Stimulated activated CD4-positive, alpha-beta T cell treated with anti-CD3 and anti-CD28 coated beads, TNF-alpha, amount 100 ng/mL, for 48 hours (primary cell): ENCODE measurements around the gene PHETA1.
A peak's percentile ranks its signal among the peaks of the same experiment; 100 is the strongest.

Experiments used
- DNase-seq, 3 donors: peaks; one replicate each; pipeline ENCODE4 v3.0.0-alpha.2; 2020; ENCODE audit warnings: low read depth in 3 of 3

PHETA1 gene

DNA sequence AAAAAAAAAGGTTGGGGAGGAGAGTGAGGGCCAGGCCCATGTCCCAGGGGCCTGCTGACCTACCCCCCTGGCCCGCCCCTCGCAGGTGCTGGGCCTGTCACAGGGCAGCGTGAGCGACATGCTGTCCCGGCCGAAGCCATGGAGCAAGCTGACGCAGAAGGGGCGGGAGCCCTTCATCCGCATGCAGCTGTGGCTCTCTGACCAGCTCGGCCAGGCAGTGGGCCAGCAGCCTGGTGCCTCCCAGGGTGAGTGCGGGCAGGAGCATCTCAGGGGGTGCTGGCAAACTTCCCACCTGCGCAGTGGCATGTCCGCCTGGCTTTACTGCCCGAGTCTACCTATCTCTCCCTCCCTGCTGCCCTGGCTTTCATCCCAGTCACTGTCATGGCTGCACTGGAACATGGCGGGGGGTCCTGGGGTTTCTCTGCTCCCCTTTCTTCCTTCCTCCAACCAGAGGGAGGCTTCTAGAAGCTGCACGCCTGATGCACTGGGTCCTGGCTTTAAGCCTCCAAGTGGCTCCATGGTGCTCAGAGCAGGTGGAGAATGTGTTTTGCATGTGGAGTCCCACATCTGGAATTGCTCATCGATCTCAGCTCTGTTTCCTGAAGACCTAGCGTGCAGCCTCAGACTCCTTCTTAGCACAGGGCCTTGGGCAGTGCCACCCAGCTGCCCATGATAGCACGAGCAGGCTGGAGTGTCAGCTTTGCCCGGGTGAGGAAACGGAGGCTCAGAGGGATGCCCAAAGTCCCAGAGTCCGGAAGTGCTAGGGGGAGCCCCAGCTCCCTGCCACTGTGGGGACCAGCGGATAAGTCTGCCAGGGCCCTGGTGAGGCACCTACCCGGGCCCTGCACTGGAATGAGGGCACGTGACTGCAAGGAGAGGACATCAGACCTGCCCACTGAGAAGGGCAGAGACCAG is 46.3 kb downstream of the PHETA1 start:
- no peak for DNase-seq

DNA sequence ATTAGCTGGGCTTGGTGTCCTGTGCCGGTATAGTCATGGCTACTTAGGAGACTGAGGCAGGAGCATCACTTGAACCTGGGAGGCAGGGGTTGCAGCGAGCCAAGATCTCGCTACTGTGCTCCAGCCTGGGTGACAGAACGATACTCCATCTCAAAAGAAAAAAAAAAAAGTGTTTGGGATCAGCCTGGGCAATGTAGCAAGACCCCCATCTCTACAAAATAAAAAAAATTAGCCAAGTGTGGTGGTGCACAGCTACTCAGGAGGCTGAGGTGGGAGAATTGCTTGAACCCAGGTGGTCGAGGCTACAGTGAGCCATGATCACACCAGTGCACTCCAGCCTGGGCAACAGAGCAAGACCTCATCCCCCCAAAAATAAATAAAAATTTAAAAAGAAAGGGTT is 47.6 kb downstream of the PHETA1 start:
- DNase-seq, result no peak

- DNase-seq, result no peak
These were observed 48.4 kb downstream of the PHETA1 start for GRCh38 chr12:111320258-111321050.

GRCh38 chr12:111319600-111320257 is 49.2 kb downstream of the PHETA1 start:
- no peak for DNase-seq

DNA sequence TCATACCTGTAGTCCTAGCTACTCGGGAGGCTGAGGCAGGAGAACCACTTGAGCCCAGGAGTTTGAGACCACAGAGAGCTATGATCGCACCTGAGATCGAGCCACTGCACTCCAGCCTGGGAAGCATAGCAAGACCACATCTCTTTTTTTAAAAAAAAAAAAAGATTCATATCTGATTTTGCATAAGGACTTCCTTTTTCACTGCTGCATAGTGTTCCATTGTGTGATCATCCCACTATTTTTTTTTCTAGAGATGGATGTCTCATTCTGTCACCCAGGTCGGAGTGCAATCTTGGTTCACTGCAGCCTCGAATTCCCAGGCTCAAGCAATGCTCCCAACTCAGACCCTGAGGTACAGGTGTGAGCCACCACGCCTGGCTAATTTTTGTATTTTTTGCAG is 50.4 kb downstream of the PHETA1 start:
- no peak for DNase-seq

- DNase-seq, result no peak
These were observed 52.2 kb downstream of the PHETA1 start for GRCh38 chr12:111316671-111317070.

DNA sequence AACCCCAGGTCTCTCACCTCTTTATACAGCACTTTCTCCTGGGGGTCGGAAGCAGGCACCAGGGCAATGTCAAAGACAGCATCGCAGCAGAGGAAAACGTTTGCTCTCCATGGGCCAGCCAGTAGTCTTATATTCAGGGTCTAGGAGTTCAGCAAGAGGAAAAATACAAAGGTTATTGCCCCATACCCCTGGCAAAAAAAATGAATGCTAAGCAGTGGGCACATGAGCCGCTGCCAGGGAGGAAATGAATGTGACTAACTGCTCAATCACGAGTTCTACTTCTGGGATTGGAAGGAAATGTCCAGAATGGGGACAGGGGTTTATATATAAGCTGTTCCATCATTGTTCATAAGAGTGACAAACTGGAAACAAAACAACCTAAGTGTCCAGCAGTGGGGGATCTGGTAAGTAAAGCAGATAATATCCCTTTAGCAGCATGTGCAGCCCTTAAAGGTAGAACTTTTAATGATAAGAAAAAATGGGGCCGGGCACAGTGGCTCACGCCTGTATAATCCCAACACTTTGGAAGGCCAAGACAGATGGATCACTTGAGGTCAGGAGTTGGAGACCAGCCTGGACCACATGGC is 53.8 kb downstream of the PHETA1 start:
- no peak for DNase-seq

GRCh38 chr12:111313833-111314259 is 55.0 kb downstream of the PHETA1 start:
- peak; percentile 37 to 66 (median 59) for DNase-seq

DNA sequence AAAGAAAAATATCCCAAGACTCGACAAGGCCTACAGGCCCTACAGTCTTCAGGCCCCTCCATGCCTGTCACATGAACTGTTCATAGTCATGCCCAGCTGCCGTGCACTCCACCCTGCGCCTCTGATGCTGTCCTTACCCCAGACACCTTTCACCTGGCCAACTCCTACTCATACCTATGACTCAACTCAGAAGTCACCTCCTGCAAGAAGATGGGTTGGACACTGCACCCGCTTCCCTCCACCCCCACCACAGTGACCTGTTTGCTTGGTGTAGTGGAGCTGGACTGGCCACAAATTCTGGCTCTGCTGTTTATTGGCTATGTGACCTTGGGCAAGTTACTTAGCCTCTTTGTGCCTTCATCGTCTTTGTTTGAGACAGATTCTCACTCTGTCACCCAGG is 56.2 kb downstream of the PHETA1 start:
- no peak for DNase-seq

GRCh38 chr12:111312016-111312415 is 56.9 kb downstream of the PHETA1 start:
- no peak for DNase-seq

DNA sequence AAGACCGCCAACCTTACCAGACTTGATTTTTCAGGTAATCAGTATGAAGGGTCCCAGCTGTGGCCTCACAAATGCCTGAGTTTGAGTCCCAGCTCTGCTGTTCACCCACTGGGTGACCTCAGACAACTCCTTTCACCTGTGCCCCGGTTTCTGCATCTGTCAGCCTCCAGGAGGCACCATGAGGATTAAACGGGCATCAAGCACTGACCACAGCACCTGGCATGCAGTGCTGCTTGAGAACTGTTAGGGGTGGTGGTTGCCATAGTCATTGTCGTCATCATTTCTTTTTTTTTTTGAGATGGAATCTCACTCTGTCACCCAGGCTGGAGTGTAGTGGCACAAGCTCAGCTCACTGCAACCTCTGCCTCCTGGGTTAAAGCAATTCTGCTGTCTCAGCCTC is 57.9 kb downstream of the PHETA1 start:
- no peak for DNase-seq
